DND-41 (cell line): Measurements from ENCODE around the gene MRPL36.

ENCODE experiments used
- ATAC-seq: fragments of 200-7000 bp; cut with Tn5 transposase; 3 replicates; pipeline ENCODE4 v1.9.1; 2021; ENCODE audit warnings: low read depth; ENCODE audit not compliant: insufficient read depth
- DNase-seq: peaks from one replicate; pipeline ENCODE4 v3.0.0-alpha.2; 2020
- H2AFZ ChIP-seq: 2 replicates; pipeline ENCODE4 v1.6.0; 2012; ENCODE audit warnings: low read depth, low read length
- H3K27ac ChIP-seq: 2 replicates; pipeline ENCODE4 v1.5.1; 2012; ENCODE audit warnings: low read length, inconsistent platforms
- H3K27me3 ChIP-seq: fragments of 200-600 bp; sonication (generic); 2 replicates; pipeline ENCODE4 v1.6.0; 2012; ENCODE audit warnings: low read length, mild to moderate bottlenecking, inconsistent platforms; ENCODE audit not compliant: insufficient read depth, poor library complexity
- H3K36me3 ChIP-seq: 2 replicates; pipeline ENCODE4 v1.5.1; 2012; ENCODE audit warnings: low read length, inconsistent platforms; ENCODE audit not compliant: insufficient read depth
- H3K4me1 ChIP-seq: 2 replicates; pipeline ENCODE4 v1.5.1; 2012; ENCODE audit warnings: mild to moderate bottlenecking, low read length; ENCODE audit not compliant: insufficient read depth
- H3K4me2 ChIP-seq: 2 replicates; pipeline ENCODE4 v1.6.0; 2012; ENCODE audit warnings: mild to moderate bottlenecking, moderate library complexity, low read length, inconsistent platforms; ENCODE audit not compliant: insufficient read depth
- H3K4me3 ChIP-seq, 2 experiments: fragments of 200-600 bp in 1 of 2; shearing (Covaris generic) in 1 of 2; 2 replicates each; pipeline ENCODE4 v1.5.1; 2012 to 2016; ENCODE audit warnings: inconsistent platforms in 2 of 2, low read length in 2 of 2, mild to moderate bottlenecking in 2 of 2, low read depth in 1 of 2, moderate library complexity in 1 of 2
- H3K79me2 ChIP-seq: 2 replicates; pipeline ENCODE4 v1.6.0; 2012; ENCODE audit warnings: low read length, inconsistent platforms; ENCODE audit not compliant: insufficient read depth
- H3K9ac ChIP-seq: 2 replicates; pipeline ENCODE4 v1.6.0; 2012; ENCODE audit warnings: low read depth, mild to moderate bottlenecking, inconsistent platforms, low read length, moderate library complexity
- H3K9me3 ChIP-seq: 2 replicates; pipeline ENCODE4 v1.5.1; 2012; ENCODE audit warnings: low read length, moderate library complexity, mild to moderate bottlenecking, inconsistent platforms; ENCODE audit not compliant: insufficient read depth, severe bottlenecking
- H4K20me1 ChIP-seq: 2 replicates; pipeline ENCODE4 v1.6.0; 2012; ENCODE audit warnings: low read length; ENCODE audit not compliant: insufficient read depth
- EZH2 ChIP-seq: IDR thresholded peaks from 3 replicates; pipeline ENCODE4 v1.6.1; 2012; ENCODE audit warnings: borderline replicate concordance, low read depth, mild to moderate bottlenecking, moderate library complexity, low read length, inconsistent platforms; ENCODE audit not compliant: severe bottlenecking
- TF ChIP-seq, protein P1 (sequence below): IDR thresholded peaks from 2 replicates; pipeline ENCODE4 v1.5.1; 2012; ENCODE audit warnings: borderline replicate concordance, low read length, moderate library complexity, mild to moderate bottlenecking; ENCODE audit not compliant: poor library complexity, severe bottlenecking; ENCODE audit errors: extremely low read depth

Gene MRPL36

GRCh38 chr5:1772634-1773033 is 27.0 kb downstream of the MRPL36 start:
- H3K79me2 ChIP-seq, result no peaks in the 10 kb centered on the region
- no peak overlapping the region for H2AFZ ChIP-seq
- no peak; the same call in 2 of the 3 replicates for ATAC-seq
- H3K9me3 ChIP-seq, result no peaks in the 10 kb centered on the region
- H3K4me2 ChIP-seq, result no peak overlapping the region
- no peaks in the 10 kb centered on the region for H3K36me3 ChIP-seq
- DNase-seq, result no peak
- no peak overlapping the region for H3K4me3 ChIP-seq
- no peak overlapping the region for H3K27ac ChIP-seq
- no peaks in the 10 kb centered on the region for H3K4me1 ChIP-seq
- H3K9ac ChIP-seq, result no peak overlapping the region
- no peaks in the 10 kb centered on the region for H4K20me1 ChIP-seq
- TF ChIP-seq, protein P1, sequence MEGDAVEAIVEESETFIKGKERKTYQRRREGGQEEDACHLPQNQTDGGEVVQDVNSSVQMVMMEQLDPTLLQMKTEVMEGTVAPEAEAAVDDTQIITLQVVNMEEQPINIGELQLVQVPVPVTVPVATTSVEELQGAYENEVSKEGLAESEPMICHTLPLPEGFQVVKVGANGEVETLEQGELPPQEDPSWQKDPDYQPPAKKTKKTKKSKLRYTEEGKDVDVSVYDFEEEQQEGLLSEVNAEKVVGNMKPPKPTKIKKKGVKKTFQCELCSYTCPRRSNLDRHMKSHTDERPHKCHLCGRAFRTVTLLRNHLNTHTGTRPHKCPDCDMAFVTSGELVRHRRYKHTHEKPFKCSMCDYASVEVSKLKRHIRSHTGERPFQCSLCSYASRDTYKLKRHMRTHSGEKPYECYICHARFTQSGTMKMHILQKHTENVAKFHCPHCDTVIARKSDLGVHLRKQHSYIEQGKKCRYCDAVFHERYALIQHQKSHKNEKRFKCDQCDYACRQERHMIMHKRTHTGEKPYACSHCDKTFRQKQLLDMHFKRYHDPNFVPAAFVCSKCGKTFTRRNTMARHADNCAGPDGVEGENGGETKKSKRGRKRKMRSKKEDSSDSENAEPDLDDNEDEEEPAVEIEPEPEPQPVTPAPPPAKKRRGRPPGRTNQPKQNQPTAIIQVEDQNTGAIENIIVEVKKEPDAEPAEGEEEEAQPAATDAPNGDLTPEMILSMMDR, result peak; percentile 29
- no peak for TF ChIP-seq EZH2
- peaks cover 14% of the 10 kb centered on the region for H3K27me3 ChIP-seq

GRCh38 chr5:1771149-1772065 is 28.2 kb downstream of the MRPL36 start:
- TF ChIP-seq, protein P1, result no peak
- no peak for TF ChIP-seq EZH2
- Histone ChIP-seq H3K4me2 (no peak overlapping the region), H4K20me1 (no peaks in the 10 kb centered on the region), H3K4me3 (no peak overlapping the region), H3K4me1 (no peaks in the 10 kb centered on the region), H3K79me2 (no peaks in the 10 kb centered on the region), H2AFZ (no peak overlapping the region), H3K9me3 (no peaks in the 10 kb centered on the region), H3K9ac (no peak overlapping the region), H3K36me3 (no peaks in the 10 kb centered on the region), H3K27me3 (peaks cover 10% of the 10 kb centered on the region), H3K27ac (no peak overlapping the region)
- DNase-seq, result no peak
- no peak for ATAC-seq

DNA sequence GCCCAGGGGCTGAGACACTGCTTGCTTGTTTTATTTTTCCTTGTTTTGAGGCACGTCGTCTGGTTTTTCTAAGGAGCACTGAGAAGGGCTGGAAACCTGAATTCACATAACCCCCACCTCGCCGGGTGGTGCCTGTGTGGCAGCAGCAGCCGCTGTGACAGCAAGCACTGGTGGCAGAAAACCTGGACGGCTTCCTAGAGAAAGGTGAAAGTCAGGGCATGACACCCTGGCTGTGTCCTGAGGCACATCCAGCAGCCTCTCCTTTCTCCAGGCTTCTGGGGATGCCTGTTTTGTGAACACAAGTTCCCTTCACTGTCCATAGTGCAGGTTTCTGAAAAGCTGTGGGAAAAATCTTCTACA is 29.2 kb downstream of the MRPL36 start:
- no peaks in the 10 kb centered on the region for H3K9me3 ChIP-seq
- H2AFZ ChIP-seq, result no peak overlapping the region
- H3K4me1 ChIP-seq, result no peaks in the 10 kb centered on the region
- no peak overlapping the region for H3K4me2 ChIP-seq
- H3K79me2 ChIP-seq, result no peaks in the 10 kb centered on the region
- H3K36me3 ChIP-seq, result no peaks in the 10 kb centered on the region
- H4K20me1 ChIP-seq, result no peaks in the 10 kb centered on the region
- DNase-seq, result no peak
- peaks cover 7% of the 10 kb centered on the region for H3K27me3 ChIP-seq
- no peak overlapping the region for H3K27ac ChIP-seq
- no peak overlapping the region for H3K9ac ChIP-seq
- no peak for ATAC-seq
- TF ChIP-seq, protein P1, result no peak
- TF ChIP-seq EZH2, result no peak
- H3K4me3 ChIP-seq, result no peak overlapping the region
